Neutrophil (primary cell): ENCODE measurements around the gene PELI1.

ENCODE experiments used
- H3K27ac ChIP-seq: fragments of 200-600 bp; sonication (generic); 2 replicates; pipeline ENCODE4 v1.5.1; 2016; ENCODE audit warnings: mild to moderate bottlenecking, moderate library complexity
- H3K27me3 ChIP-seq: fragments of 200-600 bp; sonication (generic); 2 replicates; pipeline ENCODE4 v1.6.0; 2016; ENCODE audit warnings: mild to moderate bottlenecking
- H3K36me3 ChIP-seq: fragments of 200-600 bp; sonication (generic); 2 replicates; pipeline ENCODE4 v1.5.1; 2017
- H3K4me1 ChIP-seq, 2 experiments: fragments of 200-600 bp in 1 of 2; sonication (generic) in 1 of 2; 1 replicate in 1 of 2; 2 replicates in 1 of 2; pipeline versions ENCODE4 v1.5.1 to v1.6.1; 2013 to 2016; ENCODE audit warnings: low read depth in 1 of 2, low read length in 1 of 2, mild to moderate bottlenecking in 1 of 2, moderate library complexity in 1 of 2; ENCODE audit not compliant: control insufficient read depth in 1 of 2, insufficient read depth in 1 of 2
- H3K4me3 ChIP-seq, 2 experiments: fragments of 200-600 bp in 1 of 2; sonication (generic) in 1 of 2; 1 replicate in 1 of 2; 2 replicates in 1 of 2; pipeline ENCODE4 v1.5.1; 2013 to 2016; ENCODE audit warnings: low read depth in 1 of 2, low read length in 1 of 2, mild to moderate bottlenecking in 1 of 2, moderate library complexity in 1 of 2
- H3K9me3 ChIP-seq: fragments of 200-600 bp; sonication (generic); 2 replicates; pipeline ENCODE4 v1.5.1; 2016
- TF ChIP-seq, protein P1 (sequence below): fragments of 200-600 bp; sonication (generic); IDR thresholded peaks from 2 replicates; pipeline ENCODE4 v1.5.1; 2016; ENCODE audit warnings: antibody characterized with exemption

PELI1 gene

DNA sequence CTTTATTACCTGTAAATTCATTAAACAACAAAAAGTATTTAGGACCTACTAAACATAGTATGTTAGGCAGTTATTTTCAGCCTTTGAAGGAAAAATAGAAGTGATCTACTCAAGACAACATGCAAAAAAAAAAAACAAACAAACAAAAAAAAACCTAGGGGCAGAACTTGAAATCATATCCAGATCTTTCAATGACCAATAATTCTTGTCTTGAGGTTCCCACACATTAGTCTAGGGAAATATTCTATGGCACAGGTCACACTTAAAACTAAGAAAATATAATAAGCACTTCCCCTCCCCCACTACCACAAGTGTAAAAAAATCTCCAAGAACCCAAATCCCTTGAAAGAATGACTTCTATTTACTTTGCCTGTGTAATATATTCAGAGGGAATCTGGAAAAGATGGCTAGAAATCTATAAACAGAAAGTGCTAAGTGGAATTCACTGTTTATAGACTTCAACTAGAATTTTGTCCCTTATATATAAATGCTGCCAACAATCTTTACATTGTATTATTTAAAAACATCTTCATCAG, 3.5 kb downstream of the PELI1 start:
- no peaks in the 10 kb centered on the region for H3K27me3 ChIP-seq
- peak overlapping the region; percentile 68 to 90 for H3K4me3 ChIP-seq
- peaks cover 38% of the 10 kb centered on the region for H3K36me3 ChIP-seq
- TF ChIP-seq, protein P1, sequence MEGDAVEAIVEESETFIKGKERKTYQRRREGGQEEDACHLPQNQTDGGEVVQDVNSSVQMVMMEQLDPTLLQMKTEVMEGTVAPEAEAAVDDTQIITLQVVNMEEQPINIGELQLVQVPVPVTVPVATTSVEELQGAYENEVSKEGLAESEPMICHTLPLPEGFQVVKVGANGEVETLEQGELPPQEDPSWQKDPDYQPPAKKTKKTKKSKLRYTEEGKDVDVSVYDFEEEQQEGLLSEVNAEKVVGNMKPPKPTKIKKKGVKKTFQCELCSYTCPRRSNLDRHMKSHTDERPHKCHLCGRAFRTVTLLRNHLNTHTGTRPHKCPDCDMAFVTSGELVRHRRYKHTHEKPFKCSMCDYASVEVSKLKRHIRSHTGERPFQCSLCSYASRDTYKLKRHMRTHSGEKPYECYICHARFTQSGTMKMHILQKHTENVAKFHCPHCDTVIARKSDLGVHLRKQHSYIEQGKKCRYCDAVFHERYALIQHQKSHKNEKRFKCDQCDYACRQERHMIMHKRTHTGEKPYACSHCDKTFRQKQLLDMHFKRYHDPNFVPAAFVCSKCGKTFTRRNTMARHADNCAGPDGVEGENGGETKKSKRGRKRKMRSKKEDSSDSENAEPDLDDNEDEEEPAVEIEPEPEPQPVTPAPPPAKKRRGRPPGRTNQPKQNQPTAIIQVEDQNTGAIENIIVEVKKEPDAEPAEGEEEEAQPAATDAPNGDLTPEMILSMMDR: no peak
- no peaks in the 10 kb centered on the region for H3K9me3 ChIP-seq
- peaks cover 68 to 70% of the 10 kb centered on the region in 2 experiments for H3K4me1 ChIP-seq
- peak overlapping the region; percentile 99 for H3K27ac ChIP-seq

DNA sequence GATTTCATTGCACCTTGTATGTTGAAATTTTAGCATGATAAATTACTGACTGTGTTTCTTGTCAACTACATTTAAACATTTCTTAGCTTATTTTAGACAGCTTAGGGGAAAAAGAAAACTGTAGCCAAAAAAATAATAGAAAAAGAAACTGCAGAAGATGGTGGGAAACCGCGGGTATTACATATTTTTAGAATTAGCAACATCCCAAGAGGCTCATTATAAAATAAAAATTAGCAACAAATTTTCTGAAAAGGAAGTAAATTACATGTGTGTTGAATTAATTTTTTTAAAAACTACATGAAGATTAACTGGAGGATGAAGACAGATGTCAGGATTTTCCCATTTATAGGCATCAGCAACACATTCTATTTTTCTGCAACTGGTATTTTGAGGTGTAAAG, 4.3 kb downstream of the PELI1 start:
- H3K9me3 ChIP-seq: no peaks in the 10 kb centered on the region
- H3K27me3 ChIP-seq: no peaks in the 10 kb centered on the region
- peak overlapping the region; percentile 29 to 90 for H3K4me3 ChIP-seq
- peak overlapping the region; percentile 71 for H3K27ac ChIP-seq
- peaks cover 75 to 76% of the 10 kb centered on the region in 2 experiments for H3K4me1 ChIP-seq
- H3K36me3 ChIP-seq: peaks cover 46% of the 10 kb centered on the region
- TF ChIP-seq, protein P1: no peak

DNA sequence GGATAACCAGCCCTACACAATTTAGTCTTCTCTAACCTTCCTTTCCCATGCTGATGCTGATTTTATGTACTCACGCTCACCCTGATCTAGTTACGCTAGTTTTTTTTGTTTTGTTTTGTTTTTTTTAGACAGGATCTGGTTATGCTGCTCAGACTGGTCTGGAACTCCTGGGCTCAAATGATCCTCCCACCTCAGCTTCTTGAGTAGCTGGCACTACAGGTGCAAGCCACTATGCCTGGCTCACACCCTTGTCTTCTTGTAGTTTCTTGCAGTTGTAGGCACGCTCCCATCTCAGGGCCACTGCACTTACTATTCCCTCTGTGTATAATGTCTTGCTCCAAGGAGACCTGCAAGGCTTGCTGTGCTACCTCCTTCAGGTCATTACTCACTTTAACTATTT, 6.2 kb downstream of the PELI1 start:
- H3K4me1 ChIP-seq: peaks cover 73 to 83% of the 10 kb centered on the region in 2 experiments
- H3K9me3 ChIP-seq: no peaks in the 10 kb centered on the region
- no peaks in the 10 kb centered on the region for H3K27me3 ChIP-seq
- H3K27ac ChIP-seq: peak overlapping the region; percentile 71
- TF ChIP-seq, protein P1: no peak
- H3K36me3 ChIP-seq: peaks cover 64% of the 10 kb centered on the region
- H3K4me3 ChIP-seq: peak overlapping the region in 1 of 2 experiments; percentile 19

DNA sequence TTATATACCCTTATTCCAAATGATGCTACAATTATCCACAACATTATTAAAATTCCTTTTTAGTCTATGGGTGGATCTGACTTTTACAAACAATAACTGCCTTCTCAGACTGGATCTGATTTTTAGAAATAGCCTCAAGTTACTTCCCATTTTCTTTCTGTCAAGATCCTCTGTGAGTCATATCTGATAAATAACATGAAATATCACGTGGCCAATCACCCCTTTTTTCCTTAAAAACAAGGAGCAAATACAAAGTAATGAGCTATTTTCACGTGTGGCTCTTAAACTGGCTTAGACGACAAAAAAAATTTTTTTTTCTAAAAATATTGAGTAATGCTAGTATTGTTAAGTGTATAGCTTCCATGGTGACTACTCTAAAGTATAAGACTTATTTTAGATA, 6.7 kb downstream of the PELI1 start:
- TF ChIP-seq, protein P1: no peak
- Histone ChIP-seq H3K27me3 (no peaks in the 10 kb centered on the region), H3K4me3 (peak overlapping the region in 1 of 2 experiments; percentile 19), H3K4me1 (peaks cover 73 to 83% of the 10 kb centered on the region in 2 experiments), H3K36me3 (peaks cover 64% of the 10 kb centered on the region), H3K27ac (peak overlapping the region; percentile 71), H3K9me3 (no peaks in the 10 kb centered on the region)

DNA sequence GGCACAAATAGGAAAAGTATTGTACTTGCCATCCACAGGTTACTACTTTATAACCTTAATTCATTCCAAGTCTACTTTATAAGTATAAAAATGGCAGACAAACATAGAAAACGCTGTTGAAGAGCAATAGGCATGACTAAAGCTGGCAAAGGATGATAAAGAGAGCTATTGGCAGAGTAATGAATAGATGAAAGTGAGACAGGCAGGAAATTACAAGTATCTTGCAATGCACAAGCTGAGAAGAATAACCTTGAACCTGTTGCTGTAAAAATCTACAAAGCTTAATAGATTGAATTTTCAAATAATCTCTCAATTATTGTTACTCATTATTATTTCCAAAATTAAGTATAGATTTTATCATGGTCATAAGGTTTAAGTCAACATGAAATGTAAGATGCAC, 8.8 kb downstream of the PELI1 start:
- peaks cover 54 to 68% of the 10 kb centered on the region in 2 experiments for H3K4me1 ChIP-seq
- TF ChIP-seq, protein P1: no peak
- H3K36me3 ChIP-seq: peaks cover 62% of the 10 kb centered on the region
- H3K9me3 ChIP-seq: no peaks in the 10 kb centered on the region
- H3K4me3 ChIP-seq: no peak overlapping the region
- no peaks in the 10 kb centered on the region for H3K27me3 ChIP-seq
- peak overlapping the region; percentile 71 for H3K27ac ChIP-seq
